HepG2 (cell line): ENCODE data around the gene UBB. TPM values are rescaled to one million over a fixed set of nuclear protein-coding genes. Genes with fewer than 3 reads are reported as not detected.

ENCODE experiments used
- ATF7-NPFF ChIP-seq: sonication (generic); formaldehyde crosslinking; IDR thresholded peaks from 2 replicates; pipeline ENCODE4 v1.8.1; 2023; ENCODE audit warnings: mild to moderate bottlenecking, low read depth, missing genetic modification reagents, moderate library complexity
- ETS1 ChIP-seq: sonication (generic); formaldehyde crosslinking; IDR thresholded peaks from 2 replicates; pipeline ENCODE4 v1.4.0; 2020; ENCODE audit warnings: missing genetic modification reagents
- FOXK2 ChIP-seq: fragments of 450-650 bp; IDR thresholded peaks from 2 replicates; pipeline ENCODE4 v1.6.1; 2016
- KDM5A ChIP-seq: fragments of 200-600 bp; sonication (generic); IDR thresholded peaks from 2 replicates; pipeline ENCODE4 v1.7.0; 2018; ENCODE audit warnings: antibody characterized with exemption, mild to moderate bottlenecking, low read length, borderline replicate concordance
- KMT2B ChIP-seq: IDR thresholded peaks from 2 replicates; pipeline ENCODE4 v1.6.1; 2016; ENCODE audit warnings: missing genetic modification reagents, missing compliant biosample characterization
- MEIS2 ChIP-seq: sonication (generic); formaldehyde crosslinking; IDR thresholded peaks from 2 replicates; pipeline ENCODE4 v1.9.0; 2021; ENCODE audit warnings: mild to moderate bottlenecking, missing genetic modification reagents
- RAD21 ChIP-seq: fragments of 450-650 bp; formaldehyde crosslinking; IDR thresholded peaks from 2 replicates; pipeline ENCODE4 v1.5.0; 2020; ENCODE audit warnings: mild to moderate bottlenecking
- SNAPC5 ChIP-seq: sonication (generic); formaldehyde crosslinking; IDR thresholded peaks from 2 replicates; pipeline ENCODE4 v1.8.1; 2023; ENCODE audit warnings: mild to moderate bottlenecking, missing genetic modification reagents, borderline replicate concordance
- ZMYM2 ChIP-seq: sonication (generic); formaldehyde crosslinking; IDR thresholded peaks from 2 replicates; pipeline ENCODE4 v1.8.0; 2022; ENCODE audit warnings: mild to moderate bottlenecking, missing genetic modification reagents
- ZNF143 ChIP-seq: sonication (generic); formaldehyde crosslinking; IDR thresholded peaks from 2 replicates; pipeline ENCODE4 v1.4.0; 2020; ENCODE audit warnings: missing genetic modification reagents
- ZNF160 ChIP-seq: sonication (generic); formaldehyde crosslinking; IDR thresholded peaks from 2 replicates; pipeline ENCODE4 v1.8.0; 2022; ENCODE audit warnings: mild to moderate bottlenecking, inconsistent platforms, missing genetic modification reagents
- ZNF496 ChIP-seq: sonication (generic); formaldehyde crosslinking; IDR thresholded peaks from 2 replicates; pipeline ENCODE4 v1.8.1; 2023; ENCODE audit warnings: mild to moderate bottlenecking, moderate library complexity, missing genetic modification reagents; ENCODE audit not compliant: insufficient replicate concordance
- ZNF562 ChIP-seq: sonication (generic); formaldehyde crosslinking; IDR thresholded peaks from 2 replicates; pipeline ENCODE4 v1.8.0; 2022; ENCODE audit warnings: missing genetic modification reagents, borderline replicate concordance
- ZNF609 ChIP-seq: sonication (generic); formaldehyde crosslinking; IDR thresholded peaks from 2 replicates; pipeline ENCODE4 v1.4.0; 2020; ENCODE audit warnings: mild to moderate bottlenecking, missing genetic modification reagents, borderline replicate concordance
- ZNF839 ChIP-seq: sonication (generic); formaldehyde crosslinking; IDR thresholded peaks from 2 replicates; pipeline ENCODE4 v1.4.0; 2020; ENCODE audit warnings: missing genetic modification reagents, mild to moderate bottlenecking, borderline replicate concordance
- polyA plus RNA-seq, 8 experiments: library from polyadenylated mRNA; depleted of rRNA in 3 of 8; stranded (reverse) in 7 of 8; unstranded in 1 of 8; fragments of >200 nt; fragmentation: Illumina TruSeq in 4 of 8; extraction: Trizol in 4 of 8; gene quantifications; 2 replicates each; pipeline versions ENCODE4 v1.2.1 to v1.2.3, GENCODE V29; 2011 to 2016; ENCODE audit warnings: low read depth in 4 of 8, missing spikeins in 1 of 8, mixed read lengths in 1 of 8; ENCODE audit not compliant: insufficient read depth in 1 of 8
- total RNA-seq, 5 experiments: library from RNA; depleted of rRNA; stranded (reverse); fragments of >200 nt; fragmentation: Illumina TruSeq; extraction: Trizol; gene quantifications; 2 replicates each; pipeline ENCODE4 v1.2.3, GENCODE V29; 2016; ENCODE audit warnings: low read depth in 1 of 5
- TF ChIP-seq, protein P1 (sequence below): sonication (generic); formaldehyde crosslinking; IDR thresholded peaks from 2 replicates; pipeline ENCODE4 v1.9.0; 2022; ENCODE audit warnings: missing genetic modification reagents, mild to moderate bottlenecking, borderline replicate concordance
- TF ChIP-seq, protein P2 (sequence below): sonication (generic); formaldehyde crosslinking; conservative IDR thresholded peaks from 2 replicates; pipeline ENCODE4 v1.4.0; 2020; ENCODE audit warnings: mild to moderate bottlenecking, missing genetic modification reagents, moderate library complexity

UBB gene
- total and polyA plus RNA-seq, 2 of the 13 experiments (the other 11 are each of a cell fraction or from before 2014, with no cell fraction given): 1,130 to 2,066 TPM

DNA sequence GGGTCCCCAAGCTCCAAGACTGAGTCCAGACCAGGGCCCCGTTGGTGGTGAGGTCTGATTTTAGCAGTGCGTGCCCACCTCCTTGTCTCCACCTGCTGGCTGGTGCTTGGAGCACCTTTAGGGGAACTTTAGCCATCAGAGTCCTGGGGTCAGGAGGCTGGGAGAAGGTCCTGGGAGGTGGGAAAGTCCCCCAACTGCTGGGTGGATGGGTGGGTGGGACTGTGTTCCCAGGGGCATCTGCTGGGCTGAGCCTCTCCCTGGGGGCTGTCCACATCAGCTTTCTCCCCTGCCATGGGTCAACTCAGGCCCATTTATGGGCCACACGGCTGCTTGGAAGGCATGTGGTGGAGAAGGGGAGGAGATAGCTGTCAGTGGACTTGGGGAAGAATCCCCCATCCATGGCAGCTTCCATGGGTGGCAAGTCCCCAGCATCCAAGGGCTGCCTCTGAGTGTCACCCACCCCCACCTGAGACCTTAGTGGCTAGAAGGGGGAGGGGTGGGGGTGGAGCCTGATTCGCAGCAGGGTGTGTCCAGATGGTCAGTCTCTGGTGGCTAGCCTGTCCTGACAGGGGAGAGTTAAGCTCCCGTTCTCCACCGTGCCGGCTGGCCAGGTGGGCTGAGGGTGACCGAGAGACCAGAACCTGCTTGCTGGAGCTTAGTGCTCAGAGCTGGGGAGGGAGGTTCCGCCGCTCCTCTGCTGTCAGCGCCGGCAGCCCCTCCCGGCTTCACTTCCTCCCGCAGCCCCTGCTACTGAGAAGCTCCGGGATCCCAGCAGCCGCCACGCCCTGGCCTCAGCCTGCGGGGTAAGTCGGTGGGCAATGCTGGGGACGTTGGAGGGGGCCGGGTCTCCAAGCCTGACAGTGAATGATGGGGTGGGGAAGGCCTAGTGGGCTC, 34.4 kb downstream of the UBB start, which contains the start of gene TRPV2 (continued):
- TF ChIP-seq, protein P1, sequence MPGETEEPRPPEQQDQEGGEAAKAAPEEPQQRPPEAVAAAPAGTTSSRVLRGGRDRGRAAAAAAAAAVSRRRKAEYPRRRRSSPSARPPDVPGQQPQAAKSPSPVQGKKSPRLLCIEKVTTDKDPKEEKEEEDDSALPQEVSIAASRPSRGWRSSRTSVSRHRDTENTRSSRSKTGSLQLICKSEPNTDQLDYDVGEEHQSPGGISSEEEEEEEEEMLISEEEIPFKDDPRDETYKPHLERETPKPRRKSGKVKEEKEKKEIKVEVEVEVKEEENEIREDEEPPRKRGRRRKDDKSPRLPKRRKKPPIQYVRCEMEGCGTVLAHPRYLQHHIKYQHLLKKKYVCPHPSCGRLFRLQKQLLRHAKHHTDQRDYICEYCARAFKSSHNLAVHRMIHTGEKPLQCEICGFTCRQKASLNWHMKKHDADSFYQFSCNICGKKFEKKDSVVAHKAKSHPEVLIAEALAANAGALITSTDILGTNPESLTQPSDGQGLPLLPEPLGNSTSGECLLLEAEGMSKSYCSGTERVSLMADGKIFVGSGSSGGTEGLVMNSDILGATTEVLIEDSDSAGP (CRISPR knock-in tag): peak; percentile 46
- TF ChIP-seq ZNF609 (no peak), KMT2B (CRISPR knock-in tag) (no peak), ZNF562 (CRISPR knock-in tag) (no peak), SNAPC5 (CRISPR knock-in tag) (no peak), ZMYM2 (CRISPR knock-in tag) (no peak), ZNF143 (no peak), ETS1 (CRISPR knock-in tag) (no peak), MEIS2 (CRISPR knock-in tag) (no peak), ATF7-NPFF (CRISPR knock-in tag) (no peak), FOXK2 (no peak), RAD21 (CRISPR knock-in tag) (peak; percentile 79), KDM5A (no peak), ZNF160 (CRISPR knock-in tag) (no peak), ZNF496 (CRISPR knock-in tag) (no peak), ZNF839 (CRISPR knock-in tag) (peak; percentile 23; the same call in 1 of the 2 replicates)
- TF ChIP-seq, protein P2, sequence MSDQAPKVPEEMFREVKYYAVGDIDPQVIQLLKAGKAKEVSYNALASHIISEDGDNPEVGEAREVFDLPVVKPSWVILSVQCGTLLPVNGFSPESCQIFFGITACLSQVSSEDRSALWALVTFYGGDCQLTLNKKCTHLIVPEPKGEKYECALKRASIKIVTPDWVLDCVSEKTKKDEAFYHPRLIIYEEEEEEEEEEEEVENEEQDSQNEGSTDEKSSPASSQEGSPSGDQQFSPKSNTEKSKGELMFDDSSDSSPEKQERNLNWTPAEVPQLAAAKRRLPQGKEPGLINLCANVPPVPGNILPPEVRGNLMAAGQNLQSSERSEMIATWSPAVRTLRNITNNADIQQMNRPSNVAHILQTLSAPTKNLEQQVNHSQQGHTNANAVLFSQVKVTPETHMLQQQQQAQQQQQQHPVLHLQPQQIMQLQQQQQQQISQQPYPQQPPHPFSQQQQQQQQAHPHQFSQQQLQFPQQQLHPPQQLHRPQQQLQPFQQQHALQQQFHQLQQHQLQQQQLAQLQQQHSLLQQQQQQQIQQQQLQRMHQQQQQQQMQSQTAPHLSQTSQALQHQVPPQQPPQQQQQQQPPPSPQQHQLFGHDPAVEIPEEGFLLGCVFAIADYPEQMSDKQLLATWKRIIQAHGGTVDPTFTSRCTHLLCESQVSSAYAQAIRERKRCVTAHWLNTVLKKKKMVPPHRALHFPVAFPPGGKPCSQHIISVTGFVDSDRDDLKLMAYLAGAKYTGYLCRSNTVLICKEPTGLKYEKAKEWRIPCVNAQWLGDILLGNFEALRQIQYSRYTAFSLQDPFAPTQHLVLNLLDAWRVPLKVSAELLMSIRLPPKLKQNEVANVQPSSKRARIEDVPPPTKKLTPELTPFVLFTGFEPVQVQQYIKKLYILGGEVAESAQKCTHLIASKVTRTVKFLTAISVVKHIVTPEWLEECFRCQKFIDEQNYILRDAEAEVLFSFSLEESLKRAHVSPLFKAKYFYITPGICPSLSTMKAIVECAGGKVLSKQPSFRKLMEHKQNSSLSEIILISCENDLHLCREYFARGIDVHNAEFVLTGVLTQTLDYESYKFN (CRISPR knock-in tag): peak; percentile 4
